IPS DF 6.9 (cell line): ENCODE results near the gene HGD.
"Not testable (repeated sequence)": the region's sequence is repeated elsewhere in the genome, so short reads cannot be mapped to it uniquely, and the experiment has no call there.

ENCODE experiments used
- DNase-seq: peaks from one replicate; pipeline ENCODE4 v3.0.0-alpha.2; 2013; ENCODE audit warnings: low read depth, low spot score
- H3K27ac ChIP-seq: one replicate; pipeline ENCODE4 v1.5.1; 2013; ENCODE audit warnings: low read length, control low read depth
- H3K27me3 ChIP-seq: 2 replicates; pipeline ENCODE4 v1.6.1; 2013; ENCODE audit warnings: mild to moderate bottlenecking, low read length; ENCODE audit not compliant: control insufficient read depth, insufficient read depth
- H3K36me3 ChIP-seq: 2 replicates; pipeline ENCODE4 v1.6.1; 2013; ENCODE audit warnings: low read length; ENCODE audit not compliant: control insufficient read depth, insufficient read depth
- H3K4me1 ChIP-seq: 2 replicates; pipeline ENCODE4 v1.6.1; 2013; ENCODE audit warnings: low read length; ENCODE audit not compliant: control insufficient read depth, insufficient read depth
- H3K4me3 ChIP-seq: 2 replicates; pipeline ENCODE4 v1.5.1; 2013; ENCODE audit warnings: mild to moderate bottlenecking, low read length
- H3K9me3 ChIP-seq: 2 replicates; pipeline ENCODE4 v1.6.1; 2013; ENCODE audit warnings: low read length, inconsistent platforms; ENCODE audit not compliant: control insufficient read depth, insufficient read depth
- WGBS: extraction: QIAGEN DNeasy Blood & Tissue Kit; methylation state at CpG from one replicate; pipeline ENCODE4 v1.1.7; 2013; ENCODE audit warnings: mixed read lengths, missing lambda C conversion rate; ENCODE audit not compliant: insufficient read length, insufficient coverage; 5-methylcytosine and 5-hydroxymethylcytosine counted together

HGD gene

GRCh38 chr3:120680193-120680894, 1.7 kb downstream of the HGD start:
- Histone ChIP-seq H3K27ac (no peak overlapping the region), H3K4me1 (peaks cover 2% of the 10 kb centered on the region), H3K4me3 (no peak overlapping the region), H3K9me3 (no peaks in the 10 kb centered on the region), H3K27me3 (no peaks in the 10 kb centered on the region), H3K36me3 (no peaks in the 10 kb centered on the region)
- no CpG with 5 or more reads among the region's 3 CpGs for WGBS
- no peak for DNase-seq

DNA sequence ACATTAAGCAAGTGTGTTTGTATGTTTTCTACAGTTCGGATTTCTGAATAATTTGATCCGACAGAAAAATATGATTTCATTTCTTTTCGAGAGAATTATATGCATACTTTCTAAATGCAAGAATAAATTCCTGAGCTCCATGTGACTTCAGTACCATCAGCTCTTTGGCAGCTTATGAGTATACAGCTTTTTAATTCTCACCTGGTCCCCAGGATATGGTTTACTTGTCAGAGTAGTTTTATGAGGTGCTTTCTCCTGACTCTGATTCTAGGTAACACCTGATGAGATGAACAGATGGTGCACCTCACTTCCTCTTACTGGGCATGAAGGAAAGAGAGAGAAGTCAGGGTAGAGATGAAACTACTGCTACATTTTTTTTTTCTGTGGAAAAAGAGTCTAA, 3.1 kb downstream of the HGD start:
- no peak overlapping the region for H3K4me3 ChIP-seq
- no peaks in the 10 kb centered on the region for H3K27me3 ChIP-seq
- H3K27ac ChIP-seq, result no peak overlapping the region
- no peaks in the 10 kb centered on the region for H3K36me3 ChIP-seq
- H3K4me1 ChIP-seq, result peaks cover 2% of the 10 kb centered on the region
- DNase-seq, result no peak
- WGBS, result no CpG with 5 or more reads among the region's 3 CpGs
- H3K9me3 ChIP-seq, result no peaks in the 10 kb centered on the region

- Histone ChIP-seq H3K4me3 (no peak overlapping the region), H3K27ac (no peak overlapping the region), H3K27me3 (no peaks in the 10 kb centered on the region), H3K36me3 (no peaks in the 10 kb centered on the region), H3K4me1 (peaks cover 2% of the 10 kb centered on the region), H3K9me3 (no peaks in the 10 kb centered on the region)
- WGBS, result no CpG with 5 or more reads among the region's 6 CpGs
- peak; percentile 11 for DNase-seq
Measured at GRCh38 chr3:120678331-120678947, 3.6 kb downstream of the HGD start.

DNA sequence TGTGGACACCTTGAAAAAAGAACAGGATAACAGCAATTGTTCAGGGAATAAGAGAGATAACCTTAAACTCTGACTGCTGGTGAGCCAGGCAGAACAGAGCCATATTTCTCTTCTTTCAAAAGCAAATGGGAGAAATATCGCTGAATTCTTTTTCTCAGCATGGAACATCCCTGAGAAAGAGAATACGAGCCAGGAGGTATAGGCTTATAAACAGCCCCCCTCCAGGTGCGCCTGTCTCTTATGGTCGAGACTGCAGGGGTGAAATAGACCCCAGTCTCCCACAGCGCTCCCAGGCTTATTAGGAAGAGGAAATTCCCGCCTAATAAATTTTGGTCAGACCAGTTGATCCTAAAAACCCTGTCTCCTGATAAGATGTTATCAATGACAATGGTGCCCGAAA, 4.8 kb downstream of the HGD start:
- H3K27me3 ChIP-seq, H3K27ac ChIP-seq, H3K4me3 ChIP-seq, DNase-seq, H3K36me3 ChIP-seq, H3K4me1 ChIP-seq, H3K9me3 ChIP-seq: not testable (repeated sequence)
- WGBS, result no CpG with 5 or more reads among the region's 7 CpGs

GRCh38 chr3:120673116-120673515, 8.9 kb downstream of the HGD start:
- Histone ChIP-seq H3K9me3 (no peaks in the 10 kb centered on the region), H3K4me1 (no peaks in the 10 kb centered on the region), H3K36me3 (no peaks in the 10 kb centered on the region), H3K27ac (no peak overlapping the region), H3K27me3 (no peaks in the 10 kb centered on the region), H3K4me3 (no peak overlapping the region)
- no CpG with 5 or more reads among the region's 2 CpGs for WGBS
- DNase-seq, result no peak

DNA sequence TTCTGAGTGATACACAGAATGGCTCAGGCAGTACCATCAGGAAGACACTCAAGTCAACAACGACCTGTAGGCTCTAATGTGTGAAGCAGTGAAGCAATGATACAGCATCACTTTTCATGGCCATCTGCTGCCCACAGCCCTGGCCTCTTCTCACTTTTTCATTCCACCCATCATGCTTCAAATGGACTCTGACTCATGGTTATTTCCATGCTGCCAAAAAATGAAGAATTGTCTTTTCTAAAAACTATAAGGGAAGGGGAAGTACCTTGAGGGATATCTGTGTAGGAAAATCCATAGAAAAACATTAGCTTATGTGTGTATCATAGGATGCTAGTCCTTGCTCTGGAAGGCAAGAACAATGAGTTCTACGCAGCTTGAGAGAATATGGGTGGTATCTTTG, 11.5 kb downstream of the HGD start:
- DNase-seq, result no peak
- WGBS, result no CpG with 5 or more reads among the region's 2 CpGs
- no peak overlapping the region for H3K27ac ChIP-seq

DNA sequence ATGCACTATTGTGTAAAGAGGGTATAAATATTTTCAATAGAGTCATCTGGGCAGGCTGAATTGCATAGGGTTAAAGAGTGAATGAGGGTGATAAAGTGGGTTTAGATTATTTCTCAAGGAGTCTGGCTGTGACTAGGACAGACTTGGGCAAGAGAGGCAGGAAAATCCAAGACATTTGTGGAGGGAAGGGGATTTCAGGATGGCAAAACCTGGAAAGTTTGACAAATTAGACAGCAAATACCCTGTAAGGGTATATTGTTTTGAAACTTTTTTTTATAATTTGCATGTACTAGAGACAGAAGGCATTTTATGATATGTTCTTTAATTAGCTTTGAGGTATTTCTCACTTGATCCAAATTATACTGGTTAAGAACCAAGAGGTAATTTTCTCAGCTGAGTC, 17.1 kb downstream of the HGD start:
- Histone ChIP-seq H3K27ac (no peak overlapping the region), H3K4me3 (no peak overlapping the region), H3K36me3 (no peaks in the 10 kb centered on the region), H3K27me3 (no peaks in the 10 kb centered on the region), H3K4me1 (no peaks in the 10 kb centered on the region), H3K9me3 (no peaks in the 10 kb centered on the region)
- DNase-seq, result no peak

More for the DNA sequence above, 11.5 kb downstream of the HGD start:
- no peaks in the 10 kb centered on the region for H3K36me3 ChIP-seq
- H3K9me3 ChIP-seq, result no peaks in the 10 kb centered on the region
- H3K4me1 ChIP-seq, result no peaks in the 10 kb centered on the region
- no peak overlapping the region for H3K4me3 ChIP-seq
- H3K27me3 ChIP-seq, result no peaks in the 10 kb centered on the region

- DNase-seq, result no peak
- Histone ChIP-seq H3K36me3 (no peaks in the 10 kb centered on the region), H3K9me3 (no peaks in the 10 kb centered on the region; the same call in 1 of the 2 replicates), H3K27ac (no peak overlapping the region), H3K27me3 (no peaks in the 10 kb centered on the region), H3K4me1 (no peaks in the 10 kb centered on the region), H3K4me3 (no peak overlapping the region)
- WGBS, result 90% methylated on average over 3 of the region's 5 CpGs
Measured at GRCh38 chr3:120661945-120662344, 20.1 kb downstream of the HGD start.

DNA sequence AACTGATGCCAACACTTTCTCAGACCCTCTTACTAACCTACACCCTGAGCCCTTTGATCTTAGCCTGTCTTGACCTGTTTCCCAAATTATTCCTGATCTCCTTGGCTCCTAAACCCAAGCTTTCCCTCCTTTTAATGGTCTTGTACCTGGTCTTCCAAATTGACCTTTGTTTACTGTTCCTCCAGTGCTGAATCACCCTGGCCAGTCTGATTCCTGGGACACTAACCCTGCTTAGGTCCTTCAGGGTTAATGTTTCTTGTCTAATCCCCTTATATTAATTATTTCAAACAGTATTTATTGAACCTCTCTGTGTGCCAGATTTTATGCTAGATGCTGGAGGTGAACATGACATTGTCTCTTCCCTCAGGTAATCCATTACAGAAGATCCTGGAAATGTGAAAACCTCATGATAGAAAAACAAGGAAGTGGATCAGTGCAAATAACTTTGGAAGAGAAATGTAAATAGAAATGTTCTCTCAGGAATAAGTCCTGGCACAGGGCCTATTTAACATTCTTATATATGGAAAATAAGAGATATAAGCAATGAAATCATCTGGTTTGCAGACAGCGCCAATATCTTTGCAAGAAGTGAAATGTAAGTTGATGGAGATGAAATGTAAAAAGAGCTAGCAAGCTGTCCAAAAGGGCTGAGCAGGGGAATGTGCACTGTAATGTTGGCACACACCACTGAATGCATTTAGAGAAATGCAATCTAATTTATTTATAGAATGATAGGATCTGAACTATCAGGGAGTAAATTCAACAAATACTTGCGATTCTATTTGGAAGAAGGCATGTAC, 20.7 kb downstream of the HGD start:
- WGBS, result no CpG with 5 or more reads among the region's 2 CpGs
- H3K27ac ChIP-seq, result no peak overlapping the region
- no peaks in the 10 kb centered on the region; the same call in 1 of the 2 replicates for H3K9me3 ChIP-seq
- no peaks in the 10 kb centered on the region for H3K4me1 ChIP-seq
- no peak for DNase-seq
- H3K27me3 ChIP-seq, result no peaks in the 10 kb centered on the region
- H3K36me3 ChIP-seq, result no peaks in the 10 kb centered on the region
- H3K4me3 ChIP-seq, result no peak overlapping the region

DNA sequence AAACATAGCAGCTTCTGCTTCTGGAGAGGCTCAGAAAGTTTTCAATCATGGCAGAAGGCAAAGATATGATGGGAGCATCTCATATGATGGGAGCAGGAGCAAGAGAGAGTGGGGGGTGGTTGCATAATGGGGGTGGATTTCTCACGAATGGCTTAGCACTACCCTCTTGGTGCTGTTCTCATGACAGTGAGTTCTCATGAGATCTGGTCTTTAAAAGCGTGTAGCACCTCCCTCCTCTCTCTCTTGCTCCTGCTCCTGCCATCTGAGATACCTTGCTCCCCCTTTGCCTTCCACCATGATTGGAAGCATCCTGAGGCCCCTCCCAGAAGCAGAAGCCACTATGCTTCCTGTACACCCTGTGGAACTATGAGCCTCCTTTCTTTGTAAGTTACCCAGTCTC, 22.2 kb downstream of the HGD start:
- Histone ChIP-seq H3K27ac (no peak overlapping the region), H3K9me3 (no peaks in the 10 kb centered on the region; the same call in 1 of the 2 replicates), H3K4me3 (no peak overlapping the region), H3K36me3 (no peaks in the 10 kb centered on the region), H3K4me1 (no peaks in the 10 kb centered on the region), H3K27me3 (no peaks in the 10 kb centered on the region)
- no peak for DNase-seq
- WGBS, result no CpG with 5 or more reads among the region's 2 CpGs
